Esophagus muscularis mucosa (tissue), 4 donors: ENCODE data around the gene IGF2BP1. TPM values are rescaled to one million over a fixed set of nuclear protein-coding genes. Genes with fewer than 3 reads are reported as not detected.

Experiments used
- DNase-seq: peaks from one replicate; pipeline ENCODE4 v3.0.0-alpha.2; 2017; ENCODE audit errors: extremely low spot score
- H3K27ac ChIP-seq, 4 donors: fragments of 200-600 bp; sonication (generic); replicated peaks in 1 of 4; 1 replicate in 3 of 4; 2 replicates in 1 of 4; pipeline ENCODE4 v1.5.1; 2016 to 2019; ENCODE audit warnings: mild to moderate bottlenecking in 1 of 4
- H3K27me3 ChIP-seq, 4 donors: fragments of 200-600 bp; sonication (generic); one replicate each; pipeline versions ENCODE4 v1.5.1 to v1.6.0; 2016 to 2019
- H3K36me3 ChIP-seq, 4 donors: fragments of 200-600 bp; sonication (generic); one replicate each; pipeline ENCODE4 v1.5.1; 2016 to 2019
- H3K4me1 ChIP-seq, 4 donors: fragments of 200-600 bp; sonication (generic); one replicate each; pipeline ENCODE4 v1.5.1; 2016 to 2019
- H3K4me3 ChIP-seq, 4 donors: fragments of 200-600 bp; sonication (generic); 1 replicate in 2 of 4; 2 replicates in 2 of 4; pipeline ENCODE4 v1.5.1; 2016 to 2019; ENCODE audit warnings: mild to moderate bottlenecking in 4 of 4, moderate library complexity in 1 of 4
- H3K9me3 ChIP-seq, 4 donors: fragments of 200-600 bp; sonication (generic); 1 replicate in 3 of 4; 2 replicates in 1 of 4; pipeline ENCODE4 v1.5.1; 2016 to 2019
- CTCF ChIP-seq, 3 experiments: fragments of 200-600 bp in 2 of 3; fragments of 450-650 bp in 1 of 3; sonication (generic) in 2 of 3; IDR thresholded peaks; one replicate each; pipeline ENCODE4 v1.5.1; 2017 to 2019; ENCODE audit warnings: antibody characterized with exemption in 3 of 3, mild to moderate bottlenecking in 2 of 3, moderate library complexity in 1 of 3
- EP300 ChIP-seq: sonication (generic); formaldehyde crosslinking; IDR thresholded peaks from one replicate; pipeline ENCODE4 v1.6.1; 2017; ENCODE audit warnings: antibody characterized with exemption
- POLR2A ChIP-seq: fragments of 450-650 bp; IDR thresholded peaks from one replicate; pipeline ENCODE4 v1.6.1; 2017; ENCODE audit warnings: antibody characterized with exemption, moderate library complexity, mild to moderate bottlenecking, low read depth
- POLR2AphosphoS5 ChIP-seq, 2 donors: sonication (generic); formaldehyde crosslinking; IDR thresholded peaks; one replicate each; pipeline ENCODE4 v1.6.1; 2017; ENCODE audit warnings: antibody characterized with exemption in 2 of 2
- WGBS: methylation state at CpG from one replicate; pipeline ENCODE4 v1.1.5; 2018; 5-methylcytosine and 5-hydroxymethylcytosine counted together
- intact Hi-C: fragments of 100-400 bp; cut with DNase I; formaldehyde crosslinking; loops from one replicate; pipeline ENCODE4 v1.15.1; 2023
- total RNA-seq, 4 donors: library from RNA; depleted of rRNA; stranded (reverse); fragments of >200 nt; gene quantifications; one replicate each; pipeline versions ENCODE4 v1.1.0 to v1.2.1, GENCODE V29; 2016

Gene IGF2BP1
- total RNA-seq, 4 donors from 2014 or later: not detected

GRCh38 chr17:49016775-49017463 is 19.7 kb downstream of the IGF2BP1 start:
- H3K4me1 ChIP-seq: peaks cover 0 to 25% (median 21%) of the 10 kb centered on the region in 4 donors
- no peaks in the 10 kb centered on the region for H3K9me3 ChIP-seq
- no peak overlapping the region for H3K27ac ChIP-seq
- DNase-seq: no peak
- 21% methylated on average over 12 of the region's 16 CpGs for WGBS
- intact Hi-C loops: no loop called here
- peaks cover 6 to 83% (median 35%) of the 10 kb centered on the region in 4 donors for H3K27me3 ChIP-seq
- H3K4me3 ChIP-seq: no peak overlapping the region
- no peaks in the 10 kb centered on the region for H3K36me3 ChIP-seq
- TF ChIP-seq CTCF (IDR thresholded peaks at IDR 0.05) (no peak), POLR2AphosphoS5 (IDR thresholded peaks at IDR 0.05) (no peak), POLR2A (no peak), EP300 (no peak)

- peaks cover 6 to 83% (median 33%) of the 10 kb centered on the region in 4 donors for H3K27me3 ChIP-seq
- H3K4me1 ChIP-seq: peaks cover 0 to 25% (median 20%) of the 10 kb centered on the region in 4 donors
- no peak overlapping the region for H3K27ac ChIP-seq
- no peaks in the 10 kb centered on the region for H3K9me3 ChIP-seq
- H3K4me3 ChIP-seq: no peak overlapping the region
- WGBS: 86% methylated on average over 4 of the region's 4 CpGs
- no peak for DNase-seq
- TF ChIP-seq POLR2AphosphoS5 (IDR thresholded peaks at IDR 0.05) (no peak), CTCF (IDR thresholded peaks at IDR 0.05) (no peak), EP300 (no peak), POLR2A (no peak)
- intact Hi-C loops: no loop called here
- H3K36me3 ChIP-seq: no peaks in the 10 kb centered on the region
These were observed 21.0 kb downstream of the IGF2BP1 start for GRCh38 chr17:49018116-49018612.

GRCh38 chr17:49018748-49019147 is 21.6 kb downstream of the IGF2BP1 start:
- intact Hi-C loops: no loop called here
- no peaks in the 10 kb centered on the region for H3K9me3 ChIP-seq
- WGBS: 93% methylated on average over 1 of the region's 1 CpG

GRCh38 chr17:49020609-49021008 is 23.4 kb downstream of the IGF2BP1 start:
- intact Hi-C loops: no loop called here
- peaks cover 0 to 11% (median 9%) of the 10 kb centered on the region in 4 donors for H3K4me1 ChIP-seq
- H3K36me3 ChIP-seq: no peaks in the 10 kb centered on the region
- TF ChIP-seq POLR2A: no peak
- TF ChIP-seq EP300: no peak
- no peak for DNase-seq
- H3K9me3 ChIP-seq: no peaks in the 10 kb centered on the region
- peaks cover 0 to 64% (median 10%) of the 10 kb centered on the region in 4 donors for H3K27me3 ChIP-seq
- H3K4me3 ChIP-seq: no peak overlapping the region
- no peak overlapping the region for H3K27ac ChIP-seq
- WGBS: 85% methylated on average over 8 of the region's 8 CpGs

More at GRCh38 chr17:49018748-49019147, 21.6 kb downstream of the IGF2BP1 start:
- Histone ChIP-seq H3K36me3 (no peaks in the 10 kb centered on the region), H3K4me3 (no peak overlapping the region), H3K4me1 (peaks cover 0 to 19% (median 15%) of the 10 kb centered on the region in 4 donors), H3K27me3 (peaks cover under 1 to 79% (median 27%) of the 10 kb centered on the region in 4 donors), H3K27ac (no peak overlapping the region)
- DNase-seq: no peak
- TF ChIP-seq CTCF (IDR thresholded peaks at IDR 0.05) (no peak), POLR2A (no peak), POLR2AphosphoS5 (IDR thresholded peaks at IDR 0.05) (no peak), EP300 (no peak)

GRCh38 chr17:49021095-49021767 is 24.0 kb downstream of the IGF2BP1 start:
- TF ChIP-seq POLR2AphosphoS5 (IDR thresholded peaks at IDR 0.05): no peak
- WGBS: 60% methylated on average over 5 of the region's 5 CpGs
- Histone ChIP-seq H3K4me1 (peaks cover 0 to 9% (median 8%) of the 10 kb centered on the region in 4 donors), H3K4me3 (no peak overlapping the region), H3K27ac (no peak overlapping the region), H3K9me3 (no peaks in the 10 kb centered on the region), H3K36me3 (no peaks in the 10 kb centered on the region), H3K27me3 (peaks cover 0 to 58% (median 4%) of the 10 kb centered on the region in 4 donors)
- DNase-seq: no peak
- intact Hi-C loops: no loop called here
